Testis (tissue), 3 donors: ENCODE results near the gene VPS52. TPM values are rescaled to one million over a fixed set of nuclear protein-coding genes. Genes with fewer than 3 reads are reported as not detected.

Source experiments
- DNase-seq: peaks from one replicate; pipeline ENCODE4 v3.0.0-alpha.2; 2019
- H3K27ac ChIP-seq, 2 donors: fragments of 200-600 bp; sonication (generic); one replicate each; pipeline ENCODE4 v1.5.1; 2019
- H3K27me3 ChIP-seq: fragments of 200-600 bp; sonication (generic); one replicate; pipeline ENCODE4 v1.5.1; 2019
- H3K36me3 ChIP-seq: fragments of 200-600 bp; sonication (generic); one replicate; pipeline ENCODE4 v1.5.1; 2017; ENCODE audit warnings: low read depth; ENCODE audit errors: missing control alignments
- H3K4me1 ChIP-seq: fragments of 200-600 bp; sonication (generic); one replicate; pipeline ENCODE4 v1.5.1; 2019
- H3K4me3 ChIP-seq, 2 donors: fragments of 200-600 bp; sonication (generic); one replicate each; pipeline ENCODE4 v1.5.1; 2017 to 2019
- H3K9me3 ChIP-seq: fragments of 200-600 bp; sonication (generic); one replicate; pipeline ENCODE4 v1.5.1; 2017
- POLR2A ChIP-seq: fragments of 450-650 bp; IDR thresholded peaks from one replicate; pipeline ENCODE4 v1.6.1; 2017; ENCODE audit warnings: antibody characterized with exemption, mild to moderate bottlenecking, moderate library complexity
- WGBS, 2 donors: methylation state at CpG; one replicate each; pipeline ENCODE4 v1.1.5; 2018; 5-methylcytosine and 5-hydroxymethylcytosine counted together
- intact Hi-C: fragments of 100-400 bp; cut with DNase I; formaldehyde crosslinking; loops from one replicate; pipeline ENCODE4 v1.15.1; 2023; ENCODE audit warnings: low total_unique reads
- polyA plus RNA-seq: library from polyadenylated mRNA; stranded (reverse); fragments of 350-450 nt; fragmentation: Illumina TruSeq; extraction: RNeasy Lipid Tissue Mini Kit (QIAGEN cat#74804); gene quantifications from one replicate; pipeline ENCODE4 v1.2.3, GENCODE V29; 2014; ENCODE audit warnings: low read depth, low replicate concordance; ENCODE audit not compliant: insufficient read depth
- total RNA-seq, 2 donors: library from RNA; depleted of rRNA; stranded (reverse); fragments of >200 nt; gene quantifications; one replicate each; pipeline ENCODE4 v1.2.3, GENCODE V29; 2016
- TF ChIP-seq, protein P1 (sequence below), 3 experiments: fragments of 450-650 bp in 2 of 3; fragments of 200-600 bp in 1 of 3; sonication (generic) in 1 of 3; IDR thresholded peaks; one replicate each; pipeline ENCODE4 v1.5.1; 2016 to 2019; ENCODE audit warnings: antibody characterized with exemption in 3 of 3, mild to moderate bottlenecking in 2 of 3, moderate library complexity in 1 of 3

Gene VPS52
- total and polyA plus RNA-seq, 3 donors from 2014 or later: 71.0 to 87.1 (median 85.0) TPM

DNA sequence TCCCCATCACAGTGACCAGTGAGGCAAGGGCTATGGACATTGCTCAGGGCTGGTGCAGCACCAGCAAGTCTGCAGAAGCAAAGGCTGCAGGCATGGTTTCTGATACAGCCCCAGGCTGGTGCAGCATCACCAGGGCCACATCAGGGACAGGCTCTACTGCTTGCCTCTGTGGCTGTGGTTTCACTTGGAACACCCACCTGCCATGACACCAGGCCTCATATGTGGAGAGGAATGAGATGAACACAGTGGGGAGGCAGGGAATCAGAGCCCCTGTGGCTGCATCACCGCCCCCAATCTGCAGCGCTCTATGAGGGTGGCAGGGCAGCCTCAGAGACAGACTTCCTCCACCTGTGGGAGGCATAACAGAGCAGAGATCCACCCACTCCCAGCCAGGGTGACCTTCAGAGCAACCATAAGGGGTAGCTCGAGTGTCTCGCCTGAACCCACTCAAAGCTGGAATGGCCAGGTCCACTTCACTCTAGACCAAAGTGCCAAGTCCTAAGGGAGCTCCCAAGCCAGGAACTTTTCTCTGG lies 55.5 kb downstream of the VPS52 start:
- no peak for DNase-seq
- no peaks in the 10 kb centered on the region for H3K9me3 ChIP-seq
- peaks cover 18% of the 10 kb centered on the region for H3K4me1 ChIP-seq
- intact Hi-C loops: no loop called here
- H3K4me3 ChIP-seq: no peak overlapping the region
- no peaks in the 10 kb centered on the region for H3K36me3 ChIP-seq
- TF ChIP-seq POLR2A: no peak
- TF ChIP-seq, protein P1, sequence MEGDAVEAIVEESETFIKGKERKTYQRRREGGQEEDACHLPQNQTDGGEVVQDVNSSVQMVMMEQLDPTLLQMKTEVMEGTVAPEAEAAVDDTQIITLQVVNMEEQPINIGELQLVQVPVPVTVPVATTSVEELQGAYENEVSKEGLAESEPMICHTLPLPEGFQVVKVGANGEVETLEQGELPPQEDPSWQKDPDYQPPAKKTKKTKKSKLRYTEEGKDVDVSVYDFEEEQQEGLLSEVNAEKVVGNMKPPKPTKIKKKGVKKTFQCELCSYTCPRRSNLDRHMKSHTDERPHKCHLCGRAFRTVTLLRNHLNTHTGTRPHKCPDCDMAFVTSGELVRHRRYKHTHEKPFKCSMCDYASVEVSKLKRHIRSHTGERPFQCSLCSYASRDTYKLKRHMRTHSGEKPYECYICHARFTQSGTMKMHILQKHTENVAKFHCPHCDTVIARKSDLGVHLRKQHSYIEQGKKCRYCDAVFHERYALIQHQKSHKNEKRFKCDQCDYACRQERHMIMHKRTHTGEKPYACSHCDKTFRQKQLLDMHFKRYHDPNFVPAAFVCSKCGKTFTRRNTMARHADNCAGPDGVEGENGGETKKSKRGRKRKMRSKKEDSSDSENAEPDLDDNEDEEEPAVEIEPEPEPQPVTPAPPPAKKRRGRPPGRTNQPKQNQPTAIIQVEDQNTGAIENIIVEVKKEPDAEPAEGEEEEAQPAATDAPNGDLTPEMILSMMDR (IDR thresholded peaks at IDR 0.05): no peak
- WGBS, 2 donors: 80 to 92% methylated on average over 3 to 4 of the region's 4 CpGs
- no peak overlapping the region for H3K27ac ChIP-seq
- no peaks in the 10 kb centered on the region for H3K27me3 ChIP-seq

DNA sequence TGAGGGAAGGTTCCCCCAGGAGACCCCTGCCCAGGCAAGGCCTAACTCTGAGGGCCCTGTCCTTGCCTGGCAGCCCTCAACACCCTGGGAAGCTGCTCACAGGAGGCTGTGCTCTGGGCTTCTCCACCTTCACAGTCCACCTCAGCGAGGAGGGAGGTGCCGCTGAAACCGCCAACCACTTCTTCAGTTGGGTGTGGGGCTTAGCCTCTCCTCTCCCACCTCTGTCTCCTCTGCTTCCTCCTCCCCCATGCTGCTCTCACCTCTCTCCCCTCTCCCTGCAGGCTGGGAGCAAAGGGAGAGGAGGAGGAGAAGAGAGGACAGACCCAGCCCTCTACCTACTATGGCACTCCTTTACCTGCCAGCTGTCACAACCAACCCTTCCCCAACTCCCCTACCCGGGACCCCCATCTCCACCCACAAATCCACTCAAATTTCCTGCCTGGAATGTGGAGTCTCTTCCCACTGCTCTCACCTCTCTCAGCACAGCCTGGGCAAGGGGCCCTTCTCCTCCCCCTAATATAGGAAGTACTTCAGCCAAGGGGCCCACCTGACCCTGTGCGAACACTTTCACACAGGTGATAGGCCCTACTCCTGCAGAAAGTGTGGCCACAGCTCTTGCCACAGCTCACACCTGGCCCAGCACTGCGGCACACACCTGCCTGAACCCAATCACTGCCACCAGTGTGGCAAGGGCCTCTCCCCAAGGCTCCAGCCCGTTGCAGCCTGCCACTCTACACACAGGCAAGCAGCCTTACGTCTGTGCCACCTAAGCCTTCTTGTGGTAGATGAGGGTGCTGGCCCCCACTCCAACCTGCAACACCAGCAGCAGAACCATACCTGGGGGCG lies 56.2 kb downstream of the VPS52 start:
- WGBS, 2 donors: 73 to 88% methylated on average over 6 to 9 of the region's 9 CpGs
- no peak overlapping the region for H3K4me3 ChIP-seq
- H3K27ac ChIP-seq: no peak overlapping the region
- no peaks in the 10 kb centered on the region for H3K36me3 ChIP-seq
- peaks cover 18% of the 10 kb centered on the region for H3K4me1 ChIP-seq
- no peaks in the 10 kb centered on the region for H3K9me3 ChIP-seq
- H3K27me3 ChIP-seq: no peaks in the 10 kb centered on the region
- TF ChIP-seq, protein P1 (IDR thresholded peaks at IDR 0.05): no peak
- TF ChIP-seq POLR2A: no peak
- intact Hi-C loops: no loop called here
- no peak for DNase-seq

DNA sequence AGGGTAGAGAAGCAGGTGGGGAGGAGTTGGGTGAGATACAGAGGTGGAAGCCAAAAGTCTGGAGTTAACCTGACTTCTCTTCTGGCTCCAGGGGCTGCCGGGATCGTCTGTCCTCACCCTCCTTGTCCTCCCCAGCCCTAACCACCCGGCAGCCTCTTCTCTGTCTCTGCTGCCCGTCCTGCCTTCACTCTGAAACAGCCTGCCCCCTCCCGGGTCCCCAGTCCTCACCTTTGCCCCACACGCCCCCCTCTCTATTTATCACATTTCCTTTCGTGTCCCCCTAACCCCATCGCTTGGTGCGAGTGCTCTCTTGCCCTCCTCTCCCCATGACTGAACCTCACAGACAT lies 57.7 kb downstream of the VPS52 start:
- Histone ChIP-seq H3K4me1 (peaks cover 18% of the 10 kb centered on the region), H3K36me3 (no peaks in the 10 kb centered on the region), H3K27ac (peak overlapping the region in 1 of 2 donors; percentile 19), H3K4me3 (peak overlapping the region; percentile 42 to 48), H3K27me3 (no peaks in the 10 kb centered on the region), H3K9me3 (no peaks in the 10 kb centered on the region)
- no peak for DNase-seq
- intact Hi-C loops: no loop called here
- WGBS, 2 donors: 10 to 11% methylated on average over 9 of the region's 9 CpGs
- TF ChIP-seq, protein P1 (IDR thresholded peaks at IDR 0.05): no peak
- TF ChIP-seq POLR2A: no peak

DNA sequence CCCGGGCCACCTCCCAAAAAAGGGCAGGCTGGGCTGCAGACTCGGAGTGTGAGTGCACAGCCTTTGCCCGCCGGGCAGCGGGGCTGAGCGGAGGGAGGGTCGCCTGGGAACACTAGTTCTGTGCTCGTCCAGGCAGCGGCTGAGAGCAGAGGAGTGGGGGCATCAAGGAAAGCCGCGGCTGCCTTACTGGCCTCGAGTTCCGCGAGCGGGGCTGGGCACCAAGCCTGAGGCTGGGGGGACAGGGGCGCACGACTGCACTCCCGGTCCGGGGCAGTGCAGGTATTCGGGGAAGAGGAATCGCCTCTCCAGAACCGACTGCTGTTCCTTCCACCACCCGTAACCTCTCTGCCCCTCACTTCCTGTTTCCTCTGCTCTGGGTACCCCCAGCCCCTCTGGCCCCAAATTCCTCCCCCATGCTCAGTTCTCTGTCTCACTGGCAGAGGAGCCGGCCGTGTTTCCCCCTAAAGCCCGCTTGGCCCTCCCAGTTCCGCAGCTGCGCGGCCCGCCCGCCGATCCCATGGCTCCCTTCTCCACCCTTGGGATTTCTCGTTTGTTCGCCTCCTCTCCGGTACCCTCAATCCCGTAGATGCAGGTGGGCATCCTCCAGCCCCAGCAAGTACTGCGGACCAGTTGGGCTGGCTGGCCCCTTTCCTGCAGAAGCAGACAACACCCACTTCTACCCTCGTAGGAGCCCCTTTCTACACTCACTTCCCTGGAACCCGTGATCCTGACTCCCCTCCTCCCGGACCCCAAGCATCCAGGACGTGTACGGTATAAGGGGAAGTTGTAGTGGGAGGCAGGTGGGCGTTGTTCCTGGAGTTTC lies 58.3 kb downstream of the VPS52 start:
- H3K27me3 ChIP-seq: no peaks in the 10 kb centered on the region
- TF ChIP-seq, protein P1 (IDR thresholded peaks at IDR 0.05): no peak
- no peak for TF ChIP-seq POLR2A
- peaks cover 18% of the 10 kb centered on the region for H3K4me1 ChIP-seq
- H3K4me3 ChIP-seq: peak overlapping the region; percentile 42 to 48
- H3K9me3 ChIP-seq: no peaks in the 10 kb centered on the region
- peak overlapping the region in 1 of 2 donors; percentile 19 for H3K27ac ChIP-seq
- no peak for DNase-seq
- WGBS, 2 donors: 1 to 2% methylated on average over 31 to 43 of the region's 43 CpGs
- no peaks in the 10 kb centered on the region for H3K36me3 ChIP-seq
- intact Hi-C loops: no loop called here
